ENCODE data around the gene ATF5. TPM values are rescaled to one million over a fixed set of nuclear protein-coding genes. Genes with fewer than 3 reads are reported as not detected.

ATF5 gene
- polyA plus RNA-seq, 3 donors: 20.6 to 28.6 (median 26.0) TPM

GRCh38 chr19:49889687-49890348 is 39.2 kb upstream of the ATF5 start:
- DNase-seq (ENCODE audit: extremely low read depth in 1 of 11, low read depth in 9 of 11, low spot score in 4 of 11): peak in 7 of 11 donors; percentile 66 to 77 (median 75)

DNA sequence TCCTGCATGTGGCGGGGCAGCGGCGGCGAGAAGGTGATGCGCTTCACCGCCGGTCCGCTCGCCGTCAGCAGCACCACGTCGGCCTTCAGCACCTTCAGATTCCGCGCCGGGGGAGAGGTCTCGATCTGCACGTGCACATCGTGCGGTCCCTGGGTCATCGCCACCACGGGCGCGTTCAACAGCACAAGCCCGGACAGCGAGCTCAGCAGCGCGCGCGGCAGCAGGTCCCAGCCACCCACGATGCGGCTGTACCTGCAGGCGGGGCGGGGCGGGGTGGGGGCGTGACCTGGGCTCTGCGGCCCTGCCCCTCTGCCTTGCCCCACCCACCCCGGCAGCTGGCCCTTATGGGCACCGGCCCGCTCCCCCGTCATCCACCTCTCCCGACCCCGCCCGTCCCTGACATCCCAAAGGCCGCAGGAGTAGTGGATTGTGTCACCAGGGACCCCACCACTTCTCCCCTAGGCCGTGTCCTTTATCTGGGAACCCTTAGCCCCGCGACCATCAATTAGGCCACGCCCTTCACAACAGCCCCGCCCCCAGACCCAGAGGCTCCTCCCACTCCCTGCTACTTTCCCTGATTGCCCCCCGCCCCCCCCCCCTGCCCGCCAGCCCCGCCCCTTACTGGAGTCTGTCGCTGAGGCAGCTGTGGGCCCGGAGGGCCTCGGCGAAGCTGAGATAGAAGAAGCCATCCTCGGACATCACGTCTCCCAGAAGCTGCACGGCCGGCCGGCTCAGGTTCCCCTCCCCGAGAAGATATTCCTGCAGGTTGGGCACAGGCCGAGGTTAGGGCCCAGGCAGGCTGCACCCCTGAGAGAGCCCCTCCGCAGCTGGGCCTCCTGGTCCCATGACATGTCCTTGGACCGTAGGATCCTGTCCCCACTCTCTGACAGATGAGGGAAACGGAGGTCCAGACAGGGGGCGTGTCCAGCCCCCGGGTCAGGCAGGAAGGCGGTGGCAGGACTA is 38.4 kb upstream of the ATF5 start:
- no peak for DNase-seq (ENCODE audit: extremely low read depth in 1 of 11, low read depth in 9 of 11, low spot score in 4 of 11)

GRCh38 chr19:49891393-49891792 is 37.6 kb upstream of the ATF5 start:
- DNase-seq (ENCODE audit: extremely low read depth in 1 of 11, low read depth in 9 of 11, low spot score in 4 of 11): no peak

DNA sequence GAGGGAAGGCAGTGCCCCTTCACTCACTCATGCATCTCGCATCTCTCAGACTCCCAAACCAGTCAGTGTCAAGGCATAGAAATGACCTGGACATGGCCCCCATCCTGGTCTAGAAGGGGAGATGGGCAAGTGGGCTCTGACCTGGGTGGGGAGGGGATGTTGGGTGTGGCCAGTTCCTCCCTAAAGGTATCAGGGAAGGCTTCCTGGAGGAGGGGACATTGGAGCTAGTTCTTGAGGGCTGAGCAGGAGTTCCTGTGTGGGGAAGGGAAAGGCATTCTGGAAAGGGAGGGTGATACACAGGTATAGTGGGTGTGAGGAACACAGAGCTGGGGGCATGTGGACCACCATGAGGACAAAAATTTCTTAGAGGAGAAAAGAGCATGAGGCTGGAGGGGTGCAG is 36.3 kb upstream of the ATF5 start:
- no peak for DNase-seq (ENCODE audit: extremely low read depth in 1 of 11, low read depth in 9 of 11, low spot score in 4 of 11)

- DNase-seq (ENCODE audit: extremely low read depth in 1 of 11, low read depth in 9 of 11, low spot score in 4 of 11): no peak
Observed at GRCh38 chr19:49894011-49894664, 34.9 kb upstream of the ATF5 start.

GRCh38 chr19:49894879-49895565 is 34.0 kb upstream of the ATF5 start:
- no peak for DNase-seq (ENCODE audit: extremely low read depth in 1 of 11, low read depth in 9 of 11, low spot score in 4 of 11)

- DNase-seq (ENCODE audit: extremely low read depth in 1 of 11, low read depth in 9 of 11, low spot score in 4 of 11): no peak
Observed at GRCh38 chr19:49895566-49896297, 33.3 kb upstream of the ATF5 start.

DNA sequence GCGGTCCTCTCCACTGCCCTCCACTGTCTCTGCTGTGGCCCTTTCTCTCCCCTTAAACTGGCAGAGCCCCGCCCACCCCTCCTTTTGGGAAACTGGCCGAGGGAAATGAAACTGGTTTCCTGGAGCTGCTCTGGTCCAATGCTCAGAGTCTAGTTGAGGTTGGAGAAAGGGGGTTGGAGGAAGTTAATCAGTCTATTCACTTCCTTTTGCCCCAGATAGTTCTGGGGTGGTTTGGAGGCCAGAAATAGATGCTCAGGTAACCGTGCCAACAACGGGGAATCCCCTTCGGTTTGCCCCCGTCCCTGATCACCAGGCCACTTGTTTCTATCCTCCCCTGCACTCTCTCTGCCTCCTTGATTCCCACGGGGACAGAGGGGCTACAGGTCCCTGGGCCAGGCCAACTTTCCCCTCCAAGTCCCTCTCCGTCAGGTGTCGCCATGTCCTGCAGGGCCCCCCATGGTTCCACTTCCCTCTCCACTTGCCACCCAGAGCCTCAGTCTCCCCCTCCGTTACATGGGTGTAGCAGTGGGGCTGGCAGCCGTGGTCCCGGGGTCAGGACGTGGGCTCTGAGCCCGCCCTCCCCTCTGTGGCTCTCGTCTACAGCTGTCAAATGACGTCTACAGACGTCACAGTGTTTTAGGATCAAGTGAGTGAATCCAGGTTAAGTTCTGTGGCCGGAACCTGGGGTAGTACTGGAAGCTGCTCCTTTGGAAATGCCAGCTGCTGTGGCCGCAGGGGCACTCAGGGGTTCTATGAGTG is 32.0 kb upstream of the ATF5 start, which contains the start of gene IL4I1:
TSS of gene IL4I1 (minus strand) at position 25 of the 759 bp plus-strand sequence. CDS start 727 bp downstream, outside the sequence.
- DNase-seq (ENCODE audit: extremely low read depth in 1 of 11, low read depth in 9 of 11, low spot score in 4 of 11): peak in 1 of 11 donors; percentile 37

DNA sequence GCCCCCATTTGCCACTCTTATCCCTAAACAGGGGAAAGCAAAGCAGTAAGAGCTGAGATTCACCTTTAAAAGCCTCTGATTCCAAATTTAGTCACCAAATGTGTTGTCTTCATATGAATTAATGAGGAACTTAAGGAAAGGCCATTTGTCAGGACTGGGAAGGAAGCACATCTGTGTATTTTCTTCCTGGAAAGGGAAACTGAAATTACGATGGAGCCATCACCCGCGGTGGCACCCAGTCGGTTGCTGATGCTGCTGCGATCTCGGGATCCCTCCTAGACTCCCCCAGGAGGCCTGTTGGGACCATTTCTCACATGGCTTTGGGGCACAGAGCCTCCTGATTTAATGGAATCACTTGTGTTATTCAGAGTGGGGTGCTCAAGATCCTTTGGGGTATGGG is 24.9 kb upstream of the ATF5 start:
- DNase-seq (ENCODE audit: extremely low read depth in 1 of 11, low read depth in 9 of 11, low spot score in 4 of 11): no peak

GRCh38 chr19:49906879-49907564 is 22.0 kb upstream of the ATF5 start:
- DNase-seq (ENCODE audit: extremely low read depth in 1 of 11, low read depth in 9 of 11, low spot score in 4 of 11): no peak

DNA sequence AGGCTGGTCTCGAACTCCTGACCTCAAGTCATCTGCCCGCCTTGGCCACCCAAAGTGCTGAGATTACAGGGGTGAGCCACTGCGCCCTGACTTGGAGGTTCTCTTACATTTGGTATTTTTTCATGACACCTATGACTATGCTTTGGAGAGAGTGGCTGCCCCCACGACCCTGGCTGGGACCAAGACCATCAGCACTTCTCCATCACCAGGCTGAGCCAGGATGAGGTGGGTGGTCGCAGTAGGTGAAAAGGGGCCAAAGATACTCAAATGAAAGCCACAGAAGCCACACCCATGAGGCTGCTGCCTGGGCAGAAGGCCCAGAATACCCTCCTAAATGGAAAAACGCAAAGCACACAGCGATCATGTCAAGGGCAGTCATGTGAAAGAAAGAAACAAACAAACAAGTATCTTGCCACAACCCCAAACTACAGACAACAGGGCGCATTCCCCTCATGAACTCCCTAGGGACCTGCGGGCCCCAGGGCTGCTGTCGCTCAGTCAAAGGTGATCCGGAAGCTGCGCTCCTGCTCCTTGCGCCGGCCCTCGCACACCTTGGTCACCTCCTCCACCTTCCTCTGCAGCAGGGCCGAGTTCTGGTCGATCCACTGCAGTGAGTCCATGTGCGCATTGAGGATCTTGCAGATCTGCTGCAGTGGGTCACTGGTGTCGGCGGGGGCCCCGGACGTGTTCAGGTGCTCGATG is 21.1 kb upstream of the ATF5 start:
- DNase-seq (ENCODE audit: extremely low read depth in 1 of 11, low read depth in 9 of 11, low spot score in 4 of 11): no peak

DNA sequence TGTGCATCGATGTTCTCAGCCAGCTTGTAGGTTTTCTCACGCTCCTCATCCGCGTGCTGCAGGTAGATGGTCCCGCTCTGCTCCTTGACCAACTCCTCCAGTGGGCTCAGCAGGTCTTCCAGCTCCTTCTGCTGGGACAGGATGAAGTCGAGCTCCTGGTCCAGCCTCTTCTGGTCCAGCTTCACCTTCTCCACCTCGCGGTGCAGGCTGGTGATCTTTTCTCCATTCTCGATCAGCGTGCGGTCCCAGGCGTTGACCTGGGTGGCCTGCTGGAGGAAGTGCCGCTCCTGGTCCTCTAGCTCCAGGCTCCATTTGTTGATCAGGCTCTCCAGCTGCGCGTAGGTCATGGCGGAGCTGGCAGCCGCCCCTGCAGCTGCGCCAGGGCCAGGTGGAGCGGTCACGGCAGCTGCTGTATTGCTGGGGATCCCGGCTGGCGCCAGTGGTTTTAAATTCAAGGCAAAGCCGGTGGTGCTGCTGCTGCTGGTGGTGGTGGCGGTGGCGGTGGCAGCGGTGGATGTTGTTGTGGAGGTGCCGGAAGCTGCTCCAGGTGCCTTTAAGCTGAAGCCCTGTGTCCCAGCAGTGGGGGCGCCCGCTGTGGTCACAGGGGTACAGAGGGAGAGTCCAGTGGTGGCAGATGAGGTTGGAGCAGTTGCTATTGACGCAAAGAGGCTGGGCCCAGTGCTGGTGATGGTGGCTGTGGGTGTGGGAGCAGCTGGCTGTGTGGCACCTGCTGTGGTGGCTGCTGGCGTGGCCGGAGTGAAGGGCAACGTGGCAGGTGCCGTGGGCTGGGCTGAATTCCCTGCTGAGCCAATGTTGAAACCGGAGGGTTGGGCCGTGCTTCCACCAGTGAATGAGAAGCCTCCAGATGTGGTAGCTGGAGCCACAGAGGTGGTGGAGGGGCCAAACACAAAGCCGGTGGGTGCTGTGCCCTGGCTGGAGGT is 20.3 kb upstream of the ATF5 start:
- no peak for DNase-seq (ENCODE audit: extremely low read depth in 1 of 11, low read depth in 9 of 11, low spot score in 4 of 11)

DNA sequence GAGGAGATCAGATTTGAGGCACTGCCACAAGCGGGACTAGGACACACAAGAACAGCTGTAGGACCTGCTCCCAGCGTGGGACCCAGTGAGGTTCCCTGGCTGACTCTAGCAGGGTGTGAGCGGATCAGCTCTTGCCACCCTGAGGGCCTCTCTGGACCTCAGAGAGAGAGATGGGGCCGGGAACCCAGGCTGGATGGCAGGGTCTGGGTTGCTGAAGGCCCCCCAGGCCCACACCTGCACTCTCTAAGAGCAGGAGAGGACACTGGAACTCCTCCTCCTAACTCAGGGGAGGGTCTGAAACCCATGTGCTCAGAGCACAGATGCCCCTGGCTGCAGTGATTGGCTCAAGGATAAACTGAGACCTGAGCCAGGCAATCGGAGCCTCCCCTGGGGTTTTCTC is 18.8 kb upstream of the ATF5 start:
- DNase-seq (ENCODE audit: extremely low read depth in 1 of 11, low read depth in 9 of 11, low spot score in 4 of 11): no peak

DNA sequence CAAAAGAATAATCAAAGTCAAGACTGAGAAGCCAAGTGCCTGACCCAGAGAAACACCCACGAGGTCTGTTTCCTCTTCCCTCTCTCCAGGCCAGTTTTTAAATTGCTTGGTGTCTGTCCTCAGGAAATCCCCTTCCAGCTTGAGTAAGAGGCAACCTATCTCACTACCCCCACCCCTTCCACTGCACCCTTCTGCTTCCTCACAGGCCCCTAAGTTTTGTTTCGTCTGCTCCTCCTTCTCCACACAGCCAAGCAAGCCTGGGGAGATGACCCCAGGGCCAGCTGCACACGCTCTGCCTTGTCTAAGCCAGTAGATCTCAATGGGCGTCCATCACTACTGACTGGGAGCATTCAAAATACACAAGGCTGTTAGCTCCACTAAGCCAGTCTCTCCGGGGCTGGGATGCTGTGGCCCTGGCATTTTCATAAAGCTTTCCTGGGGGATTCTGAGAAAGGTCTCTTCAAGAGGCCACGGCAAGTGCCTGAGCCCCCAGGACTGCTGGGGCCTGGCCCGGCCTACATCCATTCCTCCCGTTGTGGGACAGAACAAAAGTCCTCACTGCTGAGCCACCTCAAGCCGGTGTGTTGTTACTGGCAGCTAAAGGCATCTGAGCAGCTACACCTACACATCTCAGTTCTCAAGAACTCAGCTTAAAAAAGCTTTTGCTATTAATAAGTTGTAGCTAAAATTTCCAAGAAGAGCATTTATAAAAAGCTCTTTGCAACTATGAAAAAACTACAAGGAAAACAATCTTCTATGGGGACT is 17.4 kb upstream of the ATF5 start:
- DNase-seq (ENCODE audit: extremely low read depth in 1 of 11, low read depth in 9 of 11, low spot score in 4 of 11): no peak

Measured in renal cortex interstitium (tissue), 11 donors.